DND-41 (cell line): ENCODE measurements around the gene RPS3.
"Not testable (repeated sequence)": the region's sequence is repeated elsewhere in the genome, so short reads cannot be mapped to it uniquely, and the experiment has no call there.

Experiments
- ATAC-seq: fragments of 200-7000 bp; cut with Tn5 transposase; 3 replicates; pipeline ENCODE4 v1.9.1; 2021; ENCODE audit warnings: low read depth; ENCODE audit not compliant: insufficient read depth
- DNase-seq: peaks from one replicate; pipeline ENCODE4 v3.0.0-alpha.2; 2020
- H2AFZ ChIP-seq: 2 replicates; pipeline ENCODE4 v1.6.0; 2012; ENCODE audit warnings: low read depth, low read length
- H3K27ac ChIP-seq: 2 replicates; pipeline ENCODE4 v1.5.1; 2012; ENCODE audit warnings: low read length, inconsistent platforms
- H3K27me3 ChIP-seq: fragments of 200-600 bp; sonication (generic); 2 replicates; pipeline ENCODE4 v1.6.0; 2012; ENCODE audit warnings: low read length, mild to moderate bottlenecking, inconsistent platforms; ENCODE audit not compliant: insufficient read depth, poor library complexity
- H3K36me3 ChIP-seq: 2 replicates; pipeline ENCODE4 v1.5.1; 2012; ENCODE audit warnings: low read length, inconsistent platforms; ENCODE audit not compliant: insufficient read depth
- H3K4me1 ChIP-seq: 2 replicates; pipeline ENCODE4 v1.5.1; 2012; ENCODE audit warnings: mild to moderate bottlenecking, low read length; ENCODE audit not compliant: insufficient read depth
- H3K4me2 ChIP-seq: 2 replicates; pipeline ENCODE4 v1.6.0; 2012; ENCODE audit warnings: mild to moderate bottlenecking, moderate library complexity, low read length, inconsistent platforms; ENCODE audit not compliant: insufficient read depth
- H3K4me3 ChIP-seq, 2 experiments: fragments of 200-600 bp in 1 of 2; shearing (Covaris generic) in 1 of 2; 2 replicates each; pipeline ENCODE4 v1.5.1; 2012 to 2016; ENCODE audit warnings: inconsistent platforms in 2 of 2, low read length in 2 of 2, mild to moderate bottlenecking in 2 of 2, low read depth in 1 of 2, moderate library complexity in 1 of 2
- H3K79me2 ChIP-seq: 2 replicates; pipeline ENCODE4 v1.6.0; 2012; ENCODE audit warnings: low read length, inconsistent platforms; ENCODE audit not compliant: insufficient read depth
- H3K9ac ChIP-seq: 2 replicates; pipeline ENCODE4 v1.6.0; 2012; ENCODE audit warnings: low read depth, mild to moderate bottlenecking, inconsistent platforms, low read length, moderate library complexity
- H3K9me3 ChIP-seq: 2 replicates; pipeline ENCODE4 v1.5.1; 2012; ENCODE audit warnings: low read length, moderate library complexity, mild to moderate bottlenecking, inconsistent platforms; ENCODE audit not compliant: insufficient read depth, severe bottlenecking
- H4K20me1 ChIP-seq: 2 replicates; pipeline ENCODE4 v1.6.0; 2012; ENCODE audit warnings: low read length; ENCODE audit not compliant: insufficient read depth
- CTCF ChIP-seq: IDR thresholded peaks from 2 replicates; pipeline ENCODE4 v1.5.1; 2012; ENCODE audit warnings: borderline replicate concordance, low read length, moderate library complexity, mild to moderate bottlenecking; ENCODE audit not compliant: poor library complexity, severe bottlenecking; ENCODE audit errors: extremely low read depth
- EZH2 ChIP-seq: IDR thresholded peaks from 3 replicates; pipeline ENCODE4 v1.6.1; 2012; ENCODE audit warnings: borderline replicate concordance, low read depth, mild to moderate bottlenecking, moderate library complexity, low read length, inconsistent platforms; ENCODE audit not compliant: severe bottlenecking

RPS3 gene

GRCh38 chr11:75365711-75366181, 33.6 kb upstream of the RPS3 start:
- H3K36me3 ChIP-seq, result no peaks in the 10 kb centered on the region
- ATAC-seq (no peak), DNase-seq (no peak)
- H3K9me3 ChIP-seq, result peaks cover 8% of the 10 kb centered on the region
- no peak overlapping the region for H2AFZ ChIP-seq
- H3K4me1 ChIP-seq, result peaks cover 26% of the 10 kb centered on the region
- H3K27me3 ChIP-seq, result no peaks in the 10 kb centered on the region
- no peak overlapping the region for H3K4me2 ChIP-seq
- TF ChIP-seq CTCF (no peak), EZH2 (no peak)
- H3K4me3 ChIP-seq, result no peak overlapping the region
- no peak overlapping the region for H3K27ac ChIP-seq
- H3K79me2 ChIP-seq, result no peaks in the 10 kb centered on the region
- no peaks in the 10 kb centered on the region for H4K20me1 ChIP-seq
- no peak overlapping the region for H3K9ac ChIP-seq

- not testable (repeated sequence) for H3K36me3 ChIP-seq, H4K20me1 ChIP-seq, H3K9me3 ChIP-seq, H3K9ac ChIP-seq, DNase-seq, H3K27ac ChIP-seq, H3K79me2 ChIP-seq, H3K4me3 ChIP-seq, H3K27me3 ChIP-seq, H3K4me2 ChIP-seq, ATAC-seq, H2AFZ ChIP-seq
- H3K4me1 ChIP-seq, result peaks cover 26% of the 10 kb centered on the region
Measured at GRCh38 chr11:75366826-75367225, 32.5 kb upstream of the RPS3 start.

GRCh38 chr11:75369560-75370255, 29.6 kb upstream of the RPS3 start:
- DNase-seq, result no peak
- Histone ChIP-seq H3K4me2 (no peak overlapping the region), H4K20me1 (no peaks in the 10 kb centered on the region), H3K36me3 (no peaks in the 10 kb centered on the region), H3K9ac (no peak overlapping the region), H3K27ac (peak overlapping the region; percentile 46), H2AFZ (peak overlapping the region; percentile 52; the same call in 1 of the 2 replicates), H3K79me2 (no peaks in the 10 kb centered on the region), H3K27me3 (no peaks in the 10 kb centered on the region), H3K9me3 (peaks cover 8% of the 10 kb centered on the region), H3K4me1 (peaks cover 26% of the 10 kb centered on the region), H3K4me3 (no peak overlapping the region)
- peak; percentile 27; the same call in 2 of the 3 replicates for ATAC-seq
- no peak for TF ChIP-seq CTCF

GRCh38 chr11:75371949-75372876, 27.1 kb upstream of the RPS3 start:
- Histone ChIP-seq H3K9me3 (peaks cover 8% of the 10 kb centered on the region), H3K4me1 (peaks cover 28% of the 10 kb centered on the region), H2AFZ (no peak overlapping the region), H4K20me1 (no peaks in the 10 kb centered on the region), H3K79me2 (no peaks in the 10 kb centered on the region), H3K36me3 (no peaks in the 10 kb centered on the region), H3K27me3 (no peaks in the 10 kb centered on the region), H3K4me3 (no peak overlapping the region), H3K4me2 (no peak overlapping the region), H3K9ac (no peak overlapping the region), H3K27ac (no peak overlapping the region)
- ATAC-seq (no peak), DNase-seq (no peak)
- TF ChIP-seq CTCF, result no peak
